ENCODE data around the gene PIP5K1B. TPM values are rescaled to one million over a fixed set of nuclear protein-coding genes. Genes with fewer than 3 reads are reported as not detected.

The PIP5K1B gene
- total and polyA plus RNA-seq, 2 donors (not counting 3 experiments of a cell fraction or from before 2014, with no cell fraction given) = 0.27 TPM; not detected in 1

- Histone ChIP-seq H2AFZ (ENCODE audit: low read depth, low read length) (no peak overlapping the region), H3K4me1 (ENCODE audit: control insufficient read depth, extremely low read depth, insufficient read depth, low read length) (no peaks in the 10 kb centered on the region), H3K9me3 (replicated peaks; ENCODE audit: control insufficient read depth, insufficient read depth, low read length) (no peaks in the 10 kb centered on the region), H3K36me3 (ENCODE audit: control insufficient read depth in 2 of 2, extremely low read depth in 1 of 2, insufficient read depth in 2 of 2, low read length in 2 of 2) (no peaks in the 10 kb centered on the region), H3K4me2 (ENCODE audit: insufficient read depth, low read length) (no peak overlapping the region), H3K79me2 (ENCODE audit: control insufficient read depth, insufficient read depth, low read length) (no peaks in the 10 kb centered on the region), H3K27me3 (ENCODE audit: control insufficient read depth in 2 of 2, insufficient read depth in 2 of 2, low read length in 2 of 2) (peaks cover 0 to 11% of the 10 kb centered on the region in 2 experiments), H4K20me1 (replicated peaks; ENCODE audit: control insufficient read depth, extremely low read depth, insufficient read depth, low read length) (no peaks in the 10 kb centered on the region), H3K9ac (replicated peaks; ENCODE audit: extremely low read depth, insufficient read depth, low read length) (no peak overlapping the region), H3K4me3 (replicated peaks in 1 of 3; ENCODE audit: insufficient read depth in 1 of 3, low read depth in 1 of 3, low read length in 3 of 3) (no peak overlapping the region), H3K9me1 (replicated peaks; ENCODE audit: control insufficient read depth, extremely low read depth, insufficient read depth, low read length) (no peaks in the 10 kb centered on the region), H3K27ac (ENCODE audit: insufficient read depth, low read depth, low read length) (no peak overlapping the region)
- no TSS peak for BruUV-seq (replicated peaks)
- DNase-seq (ENCODE audit: low read depth, low spot score) (no peak), FAIRE-seq (no peak)
- ChIA-PET CTCF (no interaction called here), POLR2A (no interaction called here)
- no peak for TF ChIP-seq FOS (IDR thresholded peaks at IDR 0.05; ENCODE audit: borderline replicate concordance, insufficient read depth, low read length)
- TF ChIP-seq POLR2AphosphoS5 (IDR thresholded peaks at IDR 0.05; ENCODE audit: insufficient read depth, low read depth, low read length) = no peak
- TF ChIP-seq EZH2 (IDR thresholded peaks at IDR 0.05; ENCODE audit: borderline replicate concordance, low read depth, low read length, severe bottlenecking) = no peak
- TF ChIP-seq MAX (IDR thresholded peaks at IDR 0.05; ENCODE audit: insufficient read depth, insufficient read length) = no peak
- TF ChIP-seq POLR2A (IDR thresholded peaks at IDR 0.05; ENCODE audit: low read depth, low read length) = no peak
- TF ChIP-seq GATA2 (IDR thresholded peaks at IDR 0.05; ENCODE audit: insufficient read depth, insufficient read length, low read depth, low read length) = no peak
- dilution Hi-C loops (cut with MboI; ENCODE audit: extremely low pct_ligation_motif_present, low sequenced_read_pairs) (no loop called here), intact Hi-C loops (cut with micrococcal nuclease) (no loop called here)
These were observed 10.1 kb downstream of the PIP5K1B start for GRCh38 chr9:68715181-68715456.

GRCh38 chr9:68717552-68718443, 12.8 kb downstream of the PIP5K1B start:
- Histone ChIP-seq H3K9me3 (replicated peaks; ENCODE audit: control insufficient read depth, insufficient read depth, low read length) (no peaks in the 10 kb centered on the region), H3K4me2 (ENCODE audit: insufficient read depth, low read length) (no peak overlapping the region), H3K9me1 (replicated peaks; ENCODE audit: control insufficient read depth, extremely low read depth, insufficient read depth, low read length) (no peaks in the 10 kb centered on the region), H3K4me1 (ENCODE audit: control insufficient read depth, extremely low read depth, insufficient read depth, low read length) (no peaks in the 10 kb centered on the region), H3K4me3 (replicated peaks in 1 of 3; ENCODE audit: insufficient read depth in 1 of 3, low read depth in 1 of 3, low read length in 3 of 3) (no peak overlapping the region), H2AFZ (ENCODE audit: low read depth, low read length) (no peak overlapping the region), H4K20me1 (replicated peaks; ENCODE audit: control insufficient read depth, extremely low read depth, insufficient read depth, low read length) (no peaks in the 10 kb centered on the region), H3K36me3 (ENCODE audit: control insufficient read depth in 2 of 2, extremely low read depth in 1 of 2, insufficient read depth in 2 of 2, low read length in 2 of 2) (no peaks in the 10 kb centered on the region), H3K27ac (ENCODE audit: insufficient read depth, low read depth, low read length) (no peak overlapping the region), H3K9ac (replicated peaks; ENCODE audit: extremely low read depth, insufficient read depth, low read length) (no peak overlapping the region), H3K27me3 (ENCODE audit: control insufficient read depth in 2 of 2, insufficient read depth in 2 of 2, low read length in 2 of 2) (peaks cover 0 to 8% of the 10 kb centered on the region in 2 experiments), H3K79me2 (ENCODE audit: control insufficient read depth, insufficient read depth, low read length) (no peaks in the 10 kb centered on the region)
- intact Hi-C loops (cut with micrococcal nuclease) = no loop called here
- ChIA-PET CTCF (no interaction called here), POLR2A (no interaction called here)
- dilution Hi-C loops (cut with MboI; ENCODE audit: extremely low pct_ligation_motif_present, low sequenced_read_pairs) = no loop called here
- DNase-seq (ENCODE audit: low read depth, low spot score) (no peak), FAIRE-seq (no peak)
- no TSS peak for BruUV-seq (replicated peaks)
- TF ChIP-seq FOS (IDR thresholded peaks at IDR 0.05; ENCODE audit: borderline replicate concordance, insufficient read depth, low read length) = no peak
- no peak for TF ChIP-seq POLR2AphosphoS5 (IDR thresholded peaks at IDR 0.05; ENCODE audit: insufficient read depth, low read depth, low read length)
- no peak for TF ChIP-seq CTCF (IDR thresholded peaks at IDR 0.05; ENCODE audit: extremely low read depth in 1 of 2, insufficient read depth in 1 of 2, low read depth in 1 of 2, low read length in 2 of 2)
- TF ChIP-seq POLR2A (IDR thresholded peaks at IDR 0.05; ENCODE audit: low read depth, low read length) = no peak
- no peak for TF ChIP-seq MAX (IDR thresholded peaks at IDR 0.05; ENCODE audit: insufficient read depth, insufficient read length)
- TF ChIP-seq GATA2 (IDR thresholded peaks at IDR 0.05; ENCODE audit: insufficient read depth, insufficient read length, low read depth, low read length) = no peak
- TF ChIP-seq MYC (IDR thresholded peaks at IDR 0.05; ENCODE audit: low read depth, low read length) = no peak
- no peak for TF ChIP-seq JUN (IDR thresholded peaks at IDR 0.05; ENCODE audit: borderline replicate concordance, insufficient read depth, insufficient read length, low read depth)
- no peak for TF ChIP-seq EZH2 (IDR thresholded peaks at IDR 0.05; ENCODE audit: borderline replicate concordance, low read depth, low read length, severe bottlenecking)
